ENCODE data around the gene OR5AC2. TPM values are rescaled to one million over a fixed set of nuclear protein-coding genes. Genes with fewer than 3 reads are reported as not detected.

The OR5AC2 gene
- total RNA-seq, 1 experiment from 2014 or later, result not detected

DNA sequence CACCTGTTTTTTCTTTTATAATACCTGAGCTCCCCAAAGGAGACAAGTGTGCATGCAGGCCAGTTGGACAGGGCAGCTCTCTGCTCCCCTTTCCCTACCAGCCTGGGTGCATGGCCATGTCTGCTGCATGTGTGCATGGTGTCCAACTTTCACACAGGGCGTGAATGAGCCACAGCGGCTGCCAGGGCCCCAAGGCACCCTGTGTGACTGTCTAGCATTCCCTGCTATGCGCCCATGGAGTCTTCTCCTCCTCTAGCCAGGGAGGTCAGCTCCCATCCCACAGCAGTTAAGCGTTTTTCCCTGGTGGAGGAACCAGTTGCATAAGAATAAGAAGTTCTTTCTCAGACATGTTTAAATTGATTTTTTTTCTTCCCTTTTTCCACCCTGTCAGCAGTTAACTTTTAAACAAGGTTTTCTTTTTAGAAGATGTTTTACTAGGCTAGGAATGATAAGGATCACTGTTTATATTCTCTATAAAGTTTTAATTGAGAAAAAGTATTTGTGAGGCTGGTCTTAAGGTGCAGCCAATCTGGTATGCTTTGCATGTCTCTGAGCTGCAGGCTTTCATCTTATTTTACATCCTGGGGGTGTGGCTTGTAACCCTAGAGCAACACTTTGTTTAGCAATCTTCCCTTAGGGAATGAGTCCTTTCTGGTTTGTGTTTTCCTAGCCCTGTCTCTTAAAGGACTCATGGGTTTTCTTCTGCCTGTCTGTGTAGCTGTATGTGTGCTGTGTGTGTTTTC, 23.0 kb downstream of the OR5AC2 start:
- H3K4me3 ChIP-seq, result no peak overlapping the region
- H3K36me3 ChIP-seq, result no peaks in the 10 kb centered on the region
- H3K27me3 ChIP-seq, result no peaks in the 10 kb centered on the region
- no peaks in the 10 kb centered on the region for H3K9me3 ChIP-seq
- DNase-seq, result no peak

DNA sequence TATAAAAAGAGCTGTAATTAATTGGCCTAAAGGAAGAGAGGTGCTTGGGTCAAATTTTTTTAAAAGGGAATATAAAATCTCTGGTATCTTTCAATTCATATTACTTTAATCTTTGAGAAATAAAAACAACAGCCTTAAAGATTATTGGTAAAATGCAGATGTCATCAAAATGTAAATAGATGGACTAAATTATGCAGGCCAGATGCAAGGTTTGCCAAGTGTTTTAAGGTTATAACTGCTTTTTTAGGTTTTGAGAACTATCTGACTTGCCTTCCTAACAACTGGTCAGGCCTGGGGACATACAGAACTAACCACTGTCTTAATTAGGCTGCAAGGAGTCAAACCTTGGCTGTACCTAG, 23.6 kb downstream of the OR5AC2 start:
- no peaks in the 10 kb centered on the region for H3K27me3 ChIP-seq
- H3K4me3 ChIP-seq, result no peak overlapping the region
- DNase-seq, result no peak
- no peaks in the 10 kb centered on the region for H3K9me3 ChIP-seq
- no peaks in the 10 kb centered on the region for H3K36me3 ChIP-seq

DNA sequence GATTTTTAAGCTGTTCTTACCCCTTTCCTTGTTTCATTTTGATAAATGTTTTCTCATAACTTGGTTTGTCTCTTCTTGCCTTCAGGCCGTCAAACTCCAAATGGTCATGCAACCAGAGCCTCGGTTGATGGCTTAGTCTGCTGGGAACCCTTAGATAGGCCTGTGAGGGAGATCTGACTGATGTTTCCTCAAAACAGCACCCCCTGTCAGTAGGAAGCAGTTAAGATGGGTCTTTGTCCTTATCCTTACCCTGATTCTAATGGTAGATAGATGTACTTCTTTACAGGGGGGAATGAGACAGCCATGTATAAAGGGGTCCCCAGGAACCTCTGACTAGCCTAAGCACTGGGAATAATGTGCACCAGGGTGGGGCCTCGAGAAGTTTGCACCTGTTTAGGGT, 27.3 kb downstream of the OR5AC2 start:
- no peak overlapping the region for H3K4me3 ChIP-seq
- H3K9me3 ChIP-seq, result no peaks in the 10 kb centered on the region
- no peak for DNase-seq
- H3K36me3 ChIP-seq, result no peaks in the 10 kb centered on the region
- H3K27me3 ChIP-seq, result no peaks in the 10 kb centered on the region

DNA sequence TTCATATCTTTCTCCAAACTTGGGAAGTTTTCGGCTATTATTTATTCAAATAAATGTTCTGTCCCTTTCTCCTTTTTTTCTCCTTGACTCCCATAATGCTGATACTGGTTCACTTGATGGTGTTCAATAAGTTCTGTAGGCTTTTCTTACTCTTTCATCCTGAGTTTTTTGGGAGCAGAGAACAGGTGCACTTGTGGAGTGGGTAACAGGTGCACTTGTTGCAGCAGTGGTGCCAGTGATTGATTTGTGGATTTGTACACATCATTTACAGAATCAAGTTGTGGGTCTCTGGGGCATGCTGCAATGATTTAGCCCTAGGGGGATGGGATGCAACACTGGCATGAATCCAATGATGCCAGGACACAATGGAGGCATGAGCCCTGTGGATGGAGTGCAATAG, 28.7 kb downstream of the OR5AC2 start:
- no peaks in the 10 kb centered on the region for H3K9me3 ChIP-seq
- no peak overlapping the region for H3K4me3 ChIP-seq
- no peaks in the 10 kb centered on the region for H3K36me3 ChIP-seq
- no peak for DNase-seq
- no peaks in the 10 kb centered on the region for H3K27me3 ChIP-seq

DNA sequence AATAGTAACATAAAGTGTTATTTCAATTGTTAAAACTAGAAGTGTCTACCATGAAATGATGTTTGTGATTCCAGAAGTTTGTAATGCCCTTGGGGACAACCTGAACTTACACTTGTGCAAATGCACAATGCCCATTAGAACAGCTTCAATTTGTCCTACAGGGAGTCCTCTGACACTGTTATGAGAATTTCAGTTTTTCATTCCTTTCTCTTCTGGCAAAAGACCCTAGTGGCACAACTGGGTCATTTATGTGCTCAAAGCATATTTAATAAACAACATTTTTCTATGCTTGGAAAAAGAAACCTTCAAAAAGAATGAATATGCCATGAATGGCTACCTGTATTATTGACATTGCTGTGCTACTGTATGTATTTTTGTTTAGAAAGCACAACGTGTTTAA, 43.4 kb downstream of the OR5AC2 start, which contains the start of gene OR5H1:
Gene OR5H1, plus strand, starts transcription at position 301 of the 400 bp plus-strand sequence. CDS start 1,977 bp downstream, outside the sequence.
- Histone ChIP-seq H3K4me3 (no peak within 1 kb of the TSS), H3K27me3 (no peaks in the 10 kb centered on the region; the same call in 1 of the 2 replicates), H3K9me3 (no peaks in the 10 kb centered on the region), H3K36me3 (no peaks in the 10 kb centered on the region)
- DNase-seq, result no peak

DNA sequence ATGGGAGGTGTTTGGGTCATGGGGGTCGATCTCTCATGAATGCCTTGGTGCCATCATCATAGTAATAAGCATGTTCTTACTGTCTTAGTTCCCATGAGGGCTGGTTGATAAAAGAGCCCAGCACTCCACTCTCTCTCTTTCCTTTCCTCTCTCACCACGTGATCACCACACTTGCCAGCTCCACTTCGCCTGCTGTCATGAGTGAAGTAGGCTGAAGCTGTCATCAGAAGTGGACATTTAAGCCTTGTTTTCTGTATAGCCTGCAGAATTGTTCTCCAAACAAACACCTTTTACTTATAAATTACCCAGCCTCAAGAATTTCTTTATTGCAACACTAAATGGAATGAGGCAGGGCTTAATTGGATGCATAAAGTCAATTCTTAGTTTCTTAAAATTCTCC, 49.7 kb downstream of the OR5AC2 start:
- H3K4me3 ChIP-seq, result no peak overlapping the region
- H3K27me3 ChIP-seq, result no peaks in the 10 kb centered on the region; the same call in 1 of the 2 replicates
- H3K36me3 ChIP-seq, result no peaks in the 10 kb centered on the region
- DNase-seq, result no peak
- H3K9me3 ChIP-seq, result no peaks in the 10 kb centered on the region

Other genes with a start within 250 kb of the OR5AC2 start
- gene RIOX2, start 114.7 kb upstream of the OR5AC2 start, total RNA-seq (2014; rRNA removed; shearing (Covaris generic); ENCODE audit: low replicate concordance), result 72.3 and 76.2 TPM in 2 replicates
- not detected in 2 replicates for gene GABRR3, start 51.9 kb upstream of the OR5AC2 start, total RNA-seq (2014; rRNA removed; shearing (Covaris generic); ENCODE audit: low replicate concordance)
- gene OR5H1, start 43.5 kb downstream of the OR5AC2 start, total RNA-seq (2014; rRNA removed; shearing (Covaris generic); ENCODE audit: low replicate concordance), result not detected in 2 replicates
- gene OR5H14, start 60.3 kb downstream of the OR5AC2 start, total RNA-seq (2014; rRNA removed; shearing (Covaris generic); ENCODE audit: low replicate concordance), result not detected in 2 replicates
- not detected in 2 replicates for gene OR5H15, start 79.5 kb downstream of the OR5AC2 start, total RNA-seq (2014; rRNA removed; shearing (Covaris generic); ENCODE audit: low replicate concordance)
- gene OR5H6, start 177.1 kb downstream of the OR5AC2 start, total RNA-seq (2014; rRNA removed; shearing (Covaris generic); ENCODE audit: low replicate concordance), result not detected in 2 replicates
- not detected in 2 replicates for gene OR5H2, start 195.3 kb downstream of the OR5AC2 start, total RNA-seq (2014; rRNA removed; shearing (Covaris generic); ENCODE audit: low replicate concordance)

All from MG63 (cell line).